ENCODE measurements around the gene KTN1.

The KTN1 gene

DNA sequence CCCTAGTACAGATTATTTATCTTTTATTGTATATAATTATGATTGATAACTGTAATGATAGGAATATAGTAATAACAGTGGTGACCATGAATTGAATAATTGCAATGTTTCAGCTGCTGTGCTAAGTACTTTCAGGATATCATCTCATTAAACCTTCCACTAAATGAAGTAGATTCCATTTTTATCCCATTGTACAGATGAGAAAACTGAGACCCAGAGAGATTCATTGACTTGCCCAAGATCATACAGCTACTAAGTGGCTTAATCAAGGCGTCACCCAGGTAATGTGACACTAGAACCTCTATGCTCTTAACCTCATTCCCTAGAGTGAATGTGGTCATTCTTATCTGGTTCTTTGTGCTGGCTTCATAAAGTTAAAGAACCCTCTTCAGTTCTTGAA lies 124.6 kb downstream of the KTN1 start:
- no peak overlapping the region for H3K9ac ChIP-seq (ENCODE audit: low read length)
- H3K4me2 ChIP-seq (ENCODE audit: low read length), result no peak overlapping the region
- no peaks in the 10 kb centered on the region for H3F3A ChIP-seq (ENCODE audit: insufficient read depth, low read length)
- no peak overlapping the region for H2AFZ ChIP-seq (ENCODE audit: low read length)
- no peaks in the 10 kb centered on the region for H3K9me2 ChIP-seq (ENCODE audit: low read depth, low read length)
- H3K27ac ChIP-seq (ENCODE audit: low read depth, low read length, poor library complexity, severe bottlenecking), result no peak overlapping the region
- no peaks in the 10 kb centered on the region for H3K79me2 ChIP-seq (ENCODE audit: insufficient read depth, low read length)
- no peaks in the 10 kb centered on the region for H4K20me1 ChIP-seq (ENCODE audit: insufficient read depth, low read length)
- H3K36me3 ChIP-seq (ENCODE audit: insufficient read depth, low read length), result no peaks in the 10 kb centered on the region
- H3K4me1 ChIP-seq (ENCODE audit: insufficient read depth, low read length, severe bottlenecking), result no peaks in the 10 kb centered on the region
- H3K27me3 ChIP-seq (ENCODE audit: insufficient read depth, low read length), result no peaks in the 10 kb centered on the region
- H3K4me3 ChIP-seq (ENCODE audit: low read depth, low read length, poor library complexity, severe bottlenecking), result no peak overlapping the region
- TF ChIP-seq, protein P1, sequence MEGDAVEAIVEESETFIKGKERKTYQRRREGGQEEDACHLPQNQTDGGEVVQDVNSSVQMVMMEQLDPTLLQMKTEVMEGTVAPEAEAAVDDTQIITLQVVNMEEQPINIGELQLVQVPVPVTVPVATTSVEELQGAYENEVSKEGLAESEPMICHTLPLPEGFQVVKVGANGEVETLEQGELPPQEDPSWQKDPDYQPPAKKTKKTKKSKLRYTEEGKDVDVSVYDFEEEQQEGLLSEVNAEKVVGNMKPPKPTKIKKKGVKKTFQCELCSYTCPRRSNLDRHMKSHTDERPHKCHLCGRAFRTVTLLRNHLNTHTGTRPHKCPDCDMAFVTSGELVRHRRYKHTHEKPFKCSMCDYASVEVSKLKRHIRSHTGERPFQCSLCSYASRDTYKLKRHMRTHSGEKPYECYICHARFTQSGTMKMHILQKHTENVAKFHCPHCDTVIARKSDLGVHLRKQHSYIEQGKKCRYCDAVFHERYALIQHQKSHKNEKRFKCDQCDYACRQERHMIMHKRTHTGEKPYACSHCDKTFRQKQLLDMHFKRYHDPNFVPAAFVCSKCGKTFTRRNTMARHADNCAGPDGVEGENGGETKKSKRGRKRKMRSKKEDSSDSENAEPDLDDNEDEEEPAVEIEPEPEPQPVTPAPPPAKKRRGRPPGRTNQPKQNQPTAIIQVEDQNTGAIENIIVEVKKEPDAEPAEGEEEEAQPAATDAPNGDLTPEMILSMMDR (IDR thresholded peaks at IDR 0.05; ENCODE audit: low read length), result no peak
- TF ChIP-seq EZH2 (IDR thresholded peaks at IDR 0.05; ENCODE audit: borderline replicate concordance, low read length), result no peak
- H3K9me3 ChIP-seq (ENCODE audit: low read length), result no peaks in the 10 kb centered on the region

DNA sequence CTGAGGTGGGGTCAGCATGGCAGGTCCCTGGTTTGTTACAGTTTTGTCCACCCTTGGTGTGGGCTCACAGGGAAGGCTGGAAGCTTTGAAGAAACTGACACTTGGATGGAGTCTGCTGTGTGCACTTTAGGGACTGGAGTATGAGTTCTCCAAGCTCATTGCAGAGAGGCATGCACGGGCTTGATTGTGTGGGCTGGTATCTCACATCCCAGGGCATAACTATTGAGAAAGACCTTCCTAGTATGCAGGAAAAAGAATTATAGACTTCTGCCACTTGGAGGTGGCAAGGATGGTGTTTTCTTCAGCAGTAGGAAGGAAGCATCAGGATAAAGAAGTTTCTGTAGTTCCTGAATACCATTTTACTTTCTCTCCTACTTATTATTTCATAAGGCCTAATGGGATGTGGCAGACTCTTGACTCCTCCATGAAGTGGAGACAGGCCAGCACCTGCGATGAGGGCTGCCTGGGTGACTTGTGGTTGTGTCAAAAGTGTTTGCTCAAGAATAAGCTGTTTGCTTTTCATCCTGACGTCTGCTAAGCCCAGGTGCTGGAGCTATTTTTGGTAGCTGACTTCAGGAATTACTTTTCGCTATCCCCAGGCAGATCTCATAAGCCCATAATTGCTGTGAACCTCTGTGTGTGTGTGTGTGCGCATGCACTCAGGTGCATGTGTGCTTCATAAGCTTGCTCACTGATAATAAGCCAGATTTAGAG lies 125.8 kb downstream of the KTN1 start:
- Histone ChIP-seq H3K27ac (ENCODE audit: low read depth, low read length, poor library complexity, severe bottlenecking) (no peak overlapping the region), H3K9me3 (ENCODE audit: low read length) (no peaks in the 10 kb centered on the region), H3K79me2 (ENCODE audit: insufficient read depth, low read length) (no peaks in the 10 kb centered on the region), H3F3A (ENCODE audit: insufficient read depth, low read length) (no peaks in the 10 kb centered on the region), H2AFZ (ENCODE audit: low read length) (no peak overlapping the region), H3K4me1 (ENCODE audit: insufficient read depth, low read length, severe bottlenecking) (no peaks in the 10 kb centered on the region), H3K4me3 (ENCODE audit: low read depth, low read length, poor library complexity, severe bottlenecking) (no peak overlapping the region), H3K9ac (ENCODE audit: low read length) (no peak overlapping the region), H3K36me3 (ENCODE audit: insufficient read depth, low read length) (no peaks in the 10 kb centered on the region), H3K27me3 (ENCODE audit: insufficient read depth, low read length) (no peaks in the 10 kb centered on the region), H4K20me1 (ENCODE audit: insufficient read depth, low read length) (no peaks in the 10 kb centered on the region), H3K4me2 (ENCODE audit: low read length) (no peak overlapping the region), H3K9me2 (ENCODE audit: low read depth, low read length) (no peaks in the 10 kb centered on the region)
- TF ChIP-seq, protein P1 (IDR thresholded peaks at IDR 0.05; ENCODE audit: low read length), result no peak

DNA sequence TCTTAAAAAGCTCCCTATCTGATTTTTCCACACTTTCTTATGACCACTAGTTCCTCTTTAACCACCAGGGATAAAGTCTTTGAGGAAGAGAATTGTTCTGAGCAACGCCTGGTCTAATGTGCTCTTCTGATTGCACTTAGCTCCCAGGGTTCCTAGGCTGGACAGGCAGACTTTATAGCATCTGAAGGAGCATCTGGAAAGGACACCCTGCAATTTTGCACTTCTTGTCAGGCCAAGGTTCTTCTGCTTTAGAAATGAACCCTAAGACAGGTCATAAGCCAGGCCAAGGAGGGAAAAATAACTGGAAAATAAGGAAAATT lies 126.3 kb downstream of the KTN1 start:
- Histone ChIP-seq H3K4me1 (ENCODE audit: insufficient read depth, low read length, severe bottlenecking) (no peaks in the 10 kb centered on the region), H3K27me3 (ENCODE audit: insufficient read depth, low read length) (no peaks in the 10 kb centered on the region), H3K9ac (ENCODE audit: low read length) (no peak overlapping the region), H3K79me2 (ENCODE audit: insufficient read depth, low read length) (no peaks in the 10 kb centered on the region), H3K27ac (ENCODE audit: low read depth, low read length, poor library complexity, severe bottlenecking) (no peak overlapping the region), H3K36me3 (ENCODE audit: insufficient read depth, low read length) (no peaks in the 10 kb centered on the region), H3F3A (ENCODE audit: insufficient read depth, low read length) (no peaks in the 10 kb centered on the region), H4K20me1 (ENCODE audit: insufficient read depth, low read length) (no peaks in the 10 kb centered on the region), H2AFZ (ENCODE audit: low read length) (no peak overlapping the region), H3K4me2 (ENCODE audit: low read length) (no peak overlapping the region), H3K9me3 (ENCODE audit: low read length) (no peaks in the 10 kb centered on the region), H3K4me3 (ENCODE audit: low read depth, low read length, poor library complexity, severe bottlenecking) (no peak overlapping the region), H3K9me2 (ENCODE audit: low read depth, low read length) (no peaks in the 10 kb centered on the region)
- no peak for TF ChIP-seq EZH2 (IDR thresholded peaks at IDR 0.05; ENCODE audit: borderline replicate concordance, low read length)
- TF ChIP-seq, protein P1 (IDR thresholded peaks at IDR 0.05; ENCODE audit: low read length), result no peak

Measured in OCI-LY1 (cell line).